SKM-1 treated with dmso at 0.1 percent for 144 hours (cell line): ENCODE results near the gene EXD3.
A peak's percentile ranks its signal among the peaks of the same experiment; 100 is the strongest.

Experiments
- DNase-seq: peaks from one replicate; lab custom pipeline; 2025; ENCODE audit not compliant: unreplicated experiment; lab: John Stamatoyannopoulos, UW

Gene EXD3

DNA sequence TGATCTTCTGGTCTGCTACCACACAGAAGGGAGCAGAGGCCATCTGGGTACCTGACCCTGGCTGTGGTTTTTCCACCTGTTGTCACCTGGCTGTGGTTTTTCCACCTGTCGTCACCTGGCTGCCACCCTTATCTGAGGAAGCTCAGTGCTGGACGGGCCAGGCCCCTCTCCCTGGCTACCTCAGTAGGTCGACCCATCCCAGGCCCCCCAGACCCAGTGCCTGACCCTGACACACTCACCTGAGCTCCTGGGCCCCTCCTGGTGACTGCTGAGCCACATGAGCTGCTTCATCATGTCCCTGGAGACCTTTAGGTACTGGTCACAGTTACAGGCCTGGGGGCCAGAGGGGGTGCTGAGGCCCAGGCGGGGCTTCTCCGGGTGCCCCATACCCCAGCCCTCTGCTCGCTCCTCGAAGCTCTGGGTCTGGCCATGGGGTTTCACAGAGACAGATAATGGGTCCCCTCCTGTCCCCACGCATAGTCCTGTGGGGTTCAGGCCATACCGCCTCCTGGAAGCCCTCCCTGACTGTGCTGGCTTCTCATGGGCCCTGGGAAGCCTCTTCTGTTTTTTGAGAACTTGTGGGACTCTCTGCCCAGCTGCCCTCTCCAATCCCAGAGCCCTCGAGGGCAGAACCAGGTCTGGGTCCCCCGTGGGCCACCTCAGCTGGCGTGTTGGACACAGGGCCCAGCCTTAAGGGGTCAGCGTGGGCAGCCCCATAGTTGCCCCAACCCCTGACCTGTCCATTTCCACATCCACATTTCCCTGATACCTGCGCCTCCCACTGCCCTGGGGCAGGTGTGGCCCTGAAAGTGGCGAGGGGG lies 113.4 kb downstream of the EXD3 start:
- DNase-seq, result no peak

DNA sequence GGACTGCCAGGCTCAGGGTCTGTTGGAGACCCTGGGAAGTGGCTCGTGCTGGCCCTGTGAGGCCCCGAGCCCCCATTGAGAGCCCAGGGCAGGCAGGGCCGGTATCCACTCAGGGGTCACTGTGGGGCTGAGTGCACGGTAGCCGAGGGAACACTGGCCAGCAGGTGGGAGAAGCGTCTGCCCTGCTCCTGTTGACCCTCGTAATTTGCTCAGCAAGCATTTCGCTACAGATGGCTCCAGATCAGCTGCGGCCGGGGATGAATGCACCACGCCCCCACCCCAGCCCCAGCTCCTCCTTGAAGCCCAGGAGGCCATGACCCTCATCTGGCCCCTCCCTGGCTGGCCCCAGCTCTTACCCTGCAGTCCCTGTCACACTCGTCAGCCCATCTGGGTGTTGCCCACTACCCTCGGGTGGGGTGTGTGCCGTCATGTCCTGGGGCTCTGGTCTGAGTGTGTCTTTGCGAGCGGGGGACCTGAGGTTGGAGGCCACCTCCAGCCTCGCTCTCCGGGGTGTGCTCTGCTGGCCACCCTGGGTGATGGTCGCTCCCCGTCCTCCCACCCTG lies 114.8 kb downstream of the EXD3 start:
- DNase-seq, result no peak

DNA sequence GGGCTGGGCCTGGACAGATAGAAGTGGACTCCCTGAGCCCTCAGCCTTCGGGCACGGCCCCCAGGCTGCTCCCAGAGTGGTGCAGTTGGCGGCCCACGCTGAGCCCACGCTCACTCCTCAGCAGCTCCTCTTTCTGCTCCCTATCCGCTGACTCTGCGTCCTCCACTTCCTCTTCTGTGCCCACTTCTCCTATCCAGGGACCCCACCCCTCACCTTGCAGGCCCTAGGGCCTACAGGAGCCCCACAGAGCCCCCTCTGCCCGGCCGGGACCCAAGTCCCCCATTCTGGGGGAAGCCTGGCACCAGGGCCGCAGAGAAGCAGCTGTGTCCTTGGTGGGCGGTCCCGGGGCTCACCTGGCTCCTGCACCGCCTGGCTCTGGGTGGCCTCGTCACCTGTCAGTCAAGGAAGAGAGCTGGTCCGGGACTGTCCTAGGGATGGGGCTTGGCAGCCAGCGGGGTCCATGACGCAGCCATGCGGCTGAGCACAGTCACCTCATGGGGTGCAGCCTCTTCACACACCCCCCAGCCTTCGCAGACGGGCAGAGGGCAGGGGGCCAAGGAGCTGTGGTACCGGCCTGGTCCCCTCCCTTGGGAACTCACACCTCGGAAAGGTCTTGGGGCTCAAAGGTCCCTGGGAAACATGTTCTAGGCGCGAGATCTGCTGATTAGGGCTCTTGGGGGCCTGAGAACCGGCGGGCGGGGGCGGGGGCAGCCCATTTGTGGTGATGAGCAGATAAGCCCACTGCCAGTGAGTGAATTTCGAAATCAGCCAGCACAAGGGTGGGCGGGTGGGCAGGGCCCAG lies 115.5 kb downstream of the EXD3 start:
- DNase-seq, result no peak

DNA sequence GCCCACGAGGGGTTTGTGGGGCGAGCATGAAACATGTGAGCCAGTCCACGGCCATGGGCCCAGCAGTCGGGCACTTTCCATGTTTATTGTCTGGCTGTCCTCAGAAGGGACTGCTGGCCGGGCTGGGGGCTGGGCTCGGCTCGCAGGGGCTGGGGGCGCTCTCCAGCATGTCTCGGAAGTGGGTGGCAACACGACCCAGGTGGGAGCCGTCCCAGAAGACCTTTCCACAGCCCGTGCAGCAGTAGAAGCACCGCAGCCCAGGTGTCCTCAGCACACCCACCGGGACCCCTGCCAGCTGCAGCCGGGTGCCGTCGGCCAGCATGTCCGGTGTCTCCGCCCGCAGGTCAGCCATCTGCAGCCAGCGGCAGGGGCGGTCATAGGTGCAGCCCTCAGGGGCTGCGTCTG lies 116.1 kb downstream of the EXD3 start:
- DNase-seq, result no peak

DNA sequence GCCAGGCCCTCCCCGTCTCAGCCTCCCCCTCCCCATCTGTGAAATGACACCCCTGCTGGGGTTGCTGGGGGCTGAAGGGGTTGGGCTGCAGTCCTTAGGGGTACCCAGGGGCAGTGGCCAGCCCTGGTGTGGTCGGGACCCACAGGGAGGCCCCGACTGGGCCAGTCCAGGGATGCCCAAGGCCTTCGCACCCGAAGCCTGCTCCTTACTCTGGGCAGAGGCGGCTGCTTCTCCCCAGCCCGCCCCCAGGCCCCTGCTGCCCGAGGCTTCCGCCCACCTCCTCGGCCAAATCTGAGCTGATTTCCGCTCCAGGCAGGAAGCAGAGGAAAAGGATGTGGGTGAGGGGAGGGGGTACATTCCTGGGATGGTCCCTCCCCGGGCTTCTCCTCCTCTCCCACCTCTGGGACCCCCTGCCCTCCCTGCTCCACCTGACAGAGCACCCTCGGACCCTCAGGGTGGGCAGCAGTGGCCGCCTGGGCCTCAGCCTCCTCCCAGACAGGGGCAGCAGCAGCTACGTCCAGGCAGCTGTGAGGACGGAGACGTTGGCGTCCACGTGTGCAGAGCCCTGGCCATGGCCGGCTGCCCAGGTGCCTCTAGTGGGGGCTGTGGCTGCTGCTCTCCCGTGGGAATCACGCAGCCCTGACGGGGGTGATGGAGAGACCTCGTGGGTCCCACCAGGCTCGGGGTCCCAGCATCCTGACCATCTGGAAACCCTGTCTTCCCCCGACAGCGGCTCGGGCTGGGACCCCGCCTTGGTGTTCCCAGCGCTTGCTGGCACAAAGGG lies 116.7 kb downstream of the EXD3 start:
- no peak for DNase-seq

DNA sequence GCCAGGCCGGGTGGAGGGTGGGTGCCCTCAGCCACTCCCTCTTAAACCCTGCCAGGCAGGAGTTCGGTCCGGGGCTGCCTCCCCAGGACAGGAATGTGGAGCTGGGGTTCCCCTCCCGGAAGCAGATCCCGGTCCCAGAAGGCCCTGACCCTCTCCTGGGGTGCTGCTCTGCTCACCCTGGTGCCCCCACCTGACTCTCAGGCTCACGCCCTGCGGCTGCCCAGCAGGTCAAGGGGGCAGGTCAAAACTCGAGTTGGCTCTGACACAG lies 117.2 kb downstream of the EXD3 start:
- DNase-seq, result no peak

DNA sequence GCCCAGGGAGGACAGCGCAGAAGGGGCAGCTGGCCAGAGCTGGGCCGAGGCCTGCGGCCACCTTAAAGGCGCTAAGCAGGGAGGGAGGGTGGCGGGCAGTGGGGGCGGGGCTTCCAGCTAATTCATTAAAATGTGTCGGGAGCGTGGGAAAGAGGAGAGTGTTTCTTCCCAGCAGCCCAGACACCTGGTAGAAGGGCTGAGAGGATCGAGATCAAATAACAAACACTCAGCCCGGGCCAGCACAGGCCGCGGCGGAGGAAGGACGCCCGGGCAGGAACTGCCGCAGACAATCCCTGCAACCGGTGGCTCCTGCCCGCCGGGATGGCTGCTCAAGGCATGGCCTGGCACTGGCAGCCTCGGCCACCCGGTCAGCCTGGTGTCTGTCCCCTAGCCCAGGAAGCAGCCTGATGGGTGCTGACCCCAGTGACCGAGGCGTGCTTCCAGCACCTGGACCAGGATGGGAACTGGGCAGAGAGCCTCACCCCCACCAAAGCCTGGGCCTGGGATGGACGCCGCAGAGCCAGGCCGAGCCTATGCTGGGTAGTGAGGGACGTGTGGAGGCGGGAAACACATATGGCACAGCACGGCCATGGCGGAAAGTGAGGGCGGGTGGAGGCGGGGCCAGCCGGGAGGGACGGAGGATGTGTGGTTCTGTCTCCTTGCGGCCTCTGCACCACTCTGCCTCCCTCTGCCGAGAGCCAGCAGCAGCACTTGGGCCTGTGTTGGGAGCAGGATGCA lies 117.7 kb downstream of the EXD3 start:
- DNase-seq, result no peak

DNA sequence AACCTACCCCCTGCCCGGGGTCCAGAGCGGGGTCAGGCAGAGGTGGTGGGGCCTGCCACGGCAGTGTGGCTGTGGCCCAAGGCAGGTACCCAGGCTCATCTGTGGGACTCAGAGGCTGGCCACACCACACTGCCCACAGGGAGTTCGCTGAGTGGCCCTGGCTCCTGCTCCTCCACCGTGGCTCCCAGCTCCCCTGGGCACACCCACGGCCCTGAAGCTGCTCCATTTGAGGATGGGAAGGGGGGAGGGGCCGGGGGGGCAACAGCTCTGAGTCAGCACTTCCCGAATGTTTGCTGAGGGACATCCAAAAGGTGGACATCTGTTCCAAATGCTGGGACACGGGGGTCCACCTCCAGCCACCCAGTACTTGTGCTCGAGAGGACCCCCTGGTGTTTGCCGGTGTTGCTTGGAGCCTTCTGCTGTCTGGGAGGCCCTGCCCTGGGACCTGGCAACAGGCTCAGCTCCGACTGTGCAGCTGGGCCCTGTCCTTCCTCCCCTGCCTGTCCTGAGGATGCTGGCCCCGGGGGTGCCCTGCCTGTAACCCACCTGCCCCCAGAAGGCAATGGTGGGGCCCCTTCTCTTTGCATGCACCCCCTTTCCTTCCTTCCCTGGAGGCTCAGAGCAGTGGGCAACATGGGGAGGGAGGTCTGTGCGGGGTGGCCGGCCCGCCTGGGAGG lies 118.4 kb downstream of the EXD3 start:
- DNase-seq, result no peak

DNA sequence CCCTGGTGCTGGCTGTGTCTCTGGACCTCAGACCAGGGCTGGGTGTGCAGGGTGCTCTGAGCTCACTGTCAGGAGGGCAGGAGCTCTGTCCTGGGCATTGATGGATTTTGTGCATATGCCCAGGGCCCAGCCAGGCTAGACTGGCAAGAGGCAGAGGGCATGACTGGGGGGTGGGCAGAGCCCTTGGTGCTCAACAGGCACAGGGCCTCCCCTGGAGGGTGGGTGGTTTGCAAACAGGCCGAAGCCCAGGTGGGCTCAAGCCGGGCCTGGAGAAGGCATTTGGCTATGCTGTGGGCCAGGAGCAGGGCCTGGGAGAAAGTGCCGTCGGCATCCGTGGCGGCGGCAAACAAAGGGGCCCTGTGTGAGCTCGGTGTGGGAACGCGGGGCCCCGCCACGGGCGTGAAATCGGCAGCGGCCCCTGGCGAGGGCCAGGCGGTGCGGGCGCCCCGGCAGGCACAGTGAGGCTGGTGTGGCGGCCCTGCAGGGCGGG lies 119.0 kb downstream of the EXD3 start:
- DNase-seq, result no peak

DNA sequence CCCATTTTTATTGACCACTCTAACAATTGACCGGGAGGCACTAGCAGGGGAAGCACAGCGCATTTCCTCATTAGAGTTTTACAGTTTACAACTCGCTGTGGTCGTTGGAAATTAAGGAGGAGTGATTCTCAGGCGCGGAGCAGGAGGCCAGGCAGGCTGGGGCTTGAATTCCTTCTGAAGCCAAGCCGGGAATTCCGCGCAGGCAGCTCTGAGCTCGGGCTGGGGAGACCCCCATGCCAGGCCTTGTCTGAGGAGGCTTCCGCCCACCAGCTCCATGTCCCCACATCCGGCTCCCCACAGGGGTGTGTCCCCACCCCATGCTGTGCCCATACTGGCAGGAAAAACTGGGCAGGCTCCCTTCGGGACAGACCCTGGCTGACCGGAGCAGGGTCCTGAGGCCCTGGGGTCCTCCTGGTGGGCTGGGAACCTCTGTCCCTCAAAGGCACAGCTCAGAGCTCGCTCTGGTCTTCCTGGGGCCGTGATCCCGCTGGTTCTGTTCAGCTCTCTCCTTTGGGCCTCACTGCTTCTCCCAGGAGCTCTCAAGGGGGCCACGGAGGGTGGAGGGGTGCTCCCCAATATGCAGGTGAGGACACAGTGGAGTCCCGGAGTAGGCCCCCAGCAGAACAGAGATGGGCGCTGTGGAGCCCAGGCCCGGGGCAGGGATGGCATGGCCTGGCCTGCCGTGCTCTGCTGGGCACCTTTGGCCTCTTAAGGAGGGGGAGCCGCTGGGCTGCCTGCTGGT lies 119.6 kb downstream of the EXD3 start:
- DNase-seq, result no peak

DNA sequence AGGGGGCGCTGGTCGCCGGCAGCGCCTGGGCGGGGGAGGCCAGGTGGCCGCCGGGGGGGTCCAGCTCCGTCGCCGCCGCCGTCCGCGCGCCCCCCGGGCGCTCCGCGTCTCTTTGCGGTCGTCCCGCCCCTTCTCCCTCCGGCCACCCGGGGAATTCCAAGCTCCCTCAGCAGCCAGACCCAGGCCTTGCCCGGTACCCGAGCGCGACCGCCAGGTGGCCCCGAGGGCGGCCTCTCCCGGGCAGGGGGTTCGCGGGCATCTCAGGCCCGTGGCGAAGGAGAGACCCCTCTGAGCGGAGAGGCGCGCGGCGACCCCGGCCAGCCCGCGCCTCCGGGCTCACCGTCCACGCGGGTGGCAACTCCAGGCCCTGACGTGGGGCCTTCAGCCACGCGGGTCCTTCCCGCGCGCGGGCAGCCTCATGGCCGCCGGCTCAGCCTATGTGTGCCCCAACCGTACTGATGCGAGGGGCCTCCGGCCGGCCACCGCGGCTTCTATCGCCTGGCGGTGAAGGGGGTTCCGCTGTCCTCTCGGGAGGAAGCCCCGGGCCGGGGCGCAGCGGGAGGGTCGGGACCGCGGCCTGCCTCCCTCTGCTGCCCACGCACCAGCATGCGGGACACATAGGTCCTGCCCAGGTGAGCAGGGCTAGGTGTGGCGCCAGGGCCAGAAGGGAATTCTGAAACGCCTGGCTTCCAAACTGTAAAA lies 120.4 kb downstream of the EXD3 start:
- DNase-seq, result peak; percentile 61

DNA sequence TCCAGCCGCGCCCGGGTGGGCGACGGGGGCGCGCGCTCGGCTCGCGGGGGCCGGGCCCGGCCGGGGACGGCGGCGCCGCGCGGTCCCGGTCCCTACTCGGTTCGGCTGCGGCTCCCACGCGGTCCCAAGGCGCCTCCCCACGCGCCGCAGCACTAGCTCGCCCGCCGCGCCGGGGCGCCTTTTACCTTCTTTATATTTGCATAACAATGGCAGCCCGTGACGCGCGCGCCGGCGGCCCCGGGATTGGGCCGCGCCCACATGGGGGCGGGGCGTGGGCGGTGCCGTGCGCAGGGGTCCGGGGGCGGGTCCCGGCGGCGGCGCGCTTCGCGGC lies 120.9 kb downstream of the EXD3 start, which contains the start of gene NRARP:
Gene NRARP (minus strand): TSS at position 154 of the 331 bp plus-strand sequence. CDS start 343 bp downstream, outside the sequence.
- DNase-seq, result peak; percentile 79

DNA sequence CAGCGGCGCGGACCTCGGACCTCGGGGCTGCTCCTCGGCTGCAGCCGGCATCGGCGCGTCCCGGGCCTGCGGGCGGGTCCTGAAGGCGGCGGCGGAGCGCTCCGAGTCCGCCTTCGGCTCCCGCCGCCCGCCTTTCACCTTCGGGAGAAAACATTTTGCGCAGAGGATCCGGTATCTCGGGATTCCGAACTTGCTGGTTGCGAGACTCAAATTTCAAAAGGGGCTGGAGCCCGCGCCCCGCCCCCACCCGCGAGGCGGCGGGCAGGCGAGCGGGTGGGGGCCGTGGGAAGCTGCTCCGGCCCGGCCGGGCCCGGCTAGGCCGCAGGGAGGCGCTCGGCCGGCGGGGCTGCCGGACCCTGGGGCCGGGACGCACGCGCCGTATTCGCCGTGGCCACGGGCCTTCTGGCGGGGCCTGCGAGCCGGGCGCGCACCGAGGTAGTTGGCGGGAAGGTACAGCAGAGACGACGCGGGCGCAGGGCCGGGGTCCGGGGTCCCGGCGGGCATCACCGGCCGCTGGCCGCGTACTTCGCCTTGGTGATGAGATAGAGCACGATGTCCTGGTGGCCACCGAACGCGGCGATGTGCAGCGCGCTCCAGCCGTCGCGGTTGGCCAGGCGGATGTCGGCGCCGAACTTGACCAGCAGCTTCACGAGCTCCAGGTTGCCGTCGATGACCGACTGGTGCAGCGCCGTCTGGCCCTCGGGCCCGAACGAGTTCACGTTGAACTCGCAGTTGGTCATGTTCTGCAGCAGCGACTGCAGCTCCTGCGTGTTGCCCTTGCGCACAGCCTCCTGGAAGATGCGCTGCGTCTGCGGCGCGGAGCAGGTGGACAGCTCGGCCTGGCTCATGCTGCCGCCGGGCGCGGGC lies 121.6 kb downstream of the EXD3 start:
- DNase-seq, result no peak

DNA sequence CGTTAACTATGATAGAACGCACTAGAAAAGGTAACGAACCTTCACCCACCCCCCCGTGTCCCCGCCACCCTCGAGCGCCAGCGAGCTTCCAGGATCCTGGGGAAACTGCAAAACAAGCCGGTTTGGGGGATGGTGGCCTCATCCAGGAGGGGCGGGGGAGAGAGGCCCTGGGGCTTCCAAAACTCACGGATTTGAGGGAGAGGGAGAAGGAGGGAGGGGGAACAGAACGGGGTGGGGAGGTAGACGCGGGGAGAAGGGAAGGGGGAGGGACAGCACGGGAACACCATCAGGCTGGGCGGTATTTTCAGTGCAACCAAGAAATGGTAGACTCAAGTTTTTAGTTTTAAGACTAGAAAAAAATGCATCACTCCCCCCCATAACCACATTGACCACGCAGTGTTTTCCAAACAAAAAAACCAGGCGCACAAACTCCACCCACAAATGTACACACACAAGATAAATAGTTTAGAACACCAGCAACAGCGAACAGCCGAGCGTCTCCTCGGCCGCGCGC lies 122.3 kb downstream of the EXD3 start:
- DNase-seq, result no peak

DNA sequence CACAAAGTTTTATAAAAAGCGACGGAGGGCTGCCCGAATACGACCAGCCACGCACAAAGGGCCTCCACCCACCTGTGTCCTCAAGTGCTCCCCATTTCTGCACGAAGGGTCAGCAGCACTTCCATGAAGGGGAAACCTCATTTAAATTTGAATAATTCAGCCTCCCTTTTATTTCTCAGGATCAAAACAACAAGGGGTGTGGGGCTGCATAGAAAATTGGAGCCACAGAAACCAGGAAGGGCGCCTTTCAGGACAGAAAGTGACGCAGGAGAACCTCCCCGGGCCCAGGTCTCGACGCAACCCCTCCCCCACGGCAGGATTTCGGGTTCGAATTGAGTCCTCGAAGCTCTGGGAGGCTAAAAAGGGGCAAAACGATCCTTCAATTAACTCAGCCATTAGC lies 123.0 kb downstream of the EXD3 start:
- no peak for DNase-seq

DNA sequence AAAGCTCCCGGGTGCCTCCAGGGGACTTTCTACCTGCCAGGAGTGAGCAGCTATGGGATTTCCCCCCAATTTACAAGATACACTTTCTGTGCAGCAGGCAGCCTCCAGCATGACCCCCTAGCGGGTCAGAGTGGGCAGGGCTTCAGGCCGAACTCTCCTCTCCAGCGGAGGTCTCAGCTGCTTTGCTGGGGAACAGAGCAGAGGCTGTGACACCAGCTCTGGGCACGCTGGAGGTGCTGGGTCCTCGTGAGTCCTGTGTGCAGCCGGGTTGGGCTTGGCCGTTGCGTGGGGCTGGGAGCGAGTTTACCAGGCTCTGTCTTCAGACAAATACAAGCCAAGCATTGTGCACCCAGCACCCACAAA lies 123.8 kb downstream of the EXD3 start:
- no peak for DNase-seq

DNA sequence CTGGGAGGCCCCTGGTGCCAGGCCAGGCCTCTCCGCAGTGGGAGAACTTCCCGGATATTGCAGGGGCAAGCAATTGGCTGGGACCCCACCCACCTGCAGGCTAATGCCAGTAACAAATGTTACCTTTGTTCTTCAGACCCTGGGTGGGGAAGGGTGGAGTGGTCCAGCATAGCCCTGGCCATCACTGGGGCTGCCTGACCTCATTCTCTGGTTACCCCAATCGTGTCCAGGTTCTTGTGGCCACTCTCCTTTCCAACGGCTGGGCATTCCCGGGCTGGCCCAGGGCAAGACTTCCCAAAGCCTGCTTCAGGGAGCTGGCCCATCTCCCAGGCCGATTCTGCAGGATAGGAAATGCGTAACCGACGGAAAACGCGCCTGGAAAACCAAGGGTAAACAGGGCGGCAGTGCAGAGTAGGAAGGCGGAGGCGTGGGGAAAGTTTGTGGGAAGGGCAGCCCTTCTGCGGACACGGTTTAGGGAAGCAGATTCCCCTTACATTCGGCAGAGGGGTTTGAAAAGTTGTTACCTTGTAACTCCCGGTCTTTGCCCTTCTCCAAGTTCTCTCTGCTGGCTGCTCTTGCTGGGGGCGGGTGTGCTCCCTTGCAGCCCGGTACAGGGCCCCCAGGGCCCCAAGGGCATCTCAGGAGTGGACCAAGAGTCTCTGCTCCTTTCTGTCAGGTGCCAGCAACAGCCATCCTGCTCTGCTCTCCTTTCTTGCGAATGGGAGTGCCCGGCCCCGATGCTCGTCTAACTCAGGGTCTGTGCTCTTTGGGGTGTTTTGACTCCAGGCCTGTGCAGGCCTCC lies 124.4 kb downstream of the EXD3 start:
- DNase-seq, result no peak
